Panc1 (cell line): ENCODE measurements around the gene TNIP2.

Experiments
- POLR2AphosphoS5 ChIP-seq: IDR thresholded peaks from 2 replicates; pipeline ENCODE4 v1.6.1; 2012; ENCODE audit warnings: mild to moderate bottlenecking, low read depth, low read length, moderate library complexity
- TF ChIP-seq, protein P1 (sequence below): fragments of 450-650 bp; IDR thresholded peaks from 2 replicates; pipeline ENCODE4 v1.5.1; 2017; ENCODE audit warnings: mild to moderate bottlenecking

DNA sequence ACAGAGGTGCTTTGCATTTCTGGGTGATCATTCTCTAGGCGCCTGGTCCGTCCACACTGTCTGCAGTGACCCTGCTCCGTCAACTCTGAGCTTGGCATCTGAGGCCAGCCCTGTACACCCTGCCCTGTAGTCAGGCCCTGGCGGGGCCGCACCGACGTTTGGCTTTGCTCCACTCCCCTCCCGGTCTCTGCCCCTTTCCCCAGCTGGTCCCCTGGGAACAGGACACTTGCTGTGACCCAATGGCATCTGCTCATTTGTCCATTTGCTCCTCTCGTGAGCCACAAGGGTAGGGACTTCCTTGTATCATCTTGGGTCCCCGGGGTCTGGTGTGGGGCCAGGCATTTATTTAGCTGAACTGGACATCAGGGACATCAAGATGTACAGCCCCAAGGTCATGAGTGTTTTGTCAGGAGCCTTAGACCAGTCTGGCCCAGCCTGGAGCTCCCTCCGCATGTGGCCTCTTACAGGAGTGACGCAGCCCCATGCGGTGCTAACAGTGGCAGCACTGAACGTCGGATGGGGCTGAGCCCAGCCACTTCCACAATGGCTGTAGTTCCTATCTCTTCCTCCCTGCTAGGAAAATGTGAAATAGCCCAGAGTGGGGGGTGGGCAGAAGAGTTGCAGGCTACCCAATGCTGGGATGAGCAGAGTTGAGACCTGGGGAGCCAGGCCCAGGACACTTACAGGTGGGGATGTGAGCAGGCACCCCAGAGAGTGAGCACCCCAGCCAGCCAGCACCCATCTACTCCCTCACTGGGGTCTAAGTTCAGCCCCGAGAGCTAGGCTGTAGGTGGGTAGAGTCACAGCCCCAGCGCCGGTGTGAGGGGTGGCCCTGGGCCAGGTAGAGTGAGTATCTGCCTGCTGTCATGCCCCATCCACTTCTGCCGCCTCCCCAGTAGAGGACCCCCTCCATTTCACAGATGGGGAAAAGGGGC lies 34.7 kb upstream of the TNIP2 start:
- TF ChIP-seq, protein P1, sequence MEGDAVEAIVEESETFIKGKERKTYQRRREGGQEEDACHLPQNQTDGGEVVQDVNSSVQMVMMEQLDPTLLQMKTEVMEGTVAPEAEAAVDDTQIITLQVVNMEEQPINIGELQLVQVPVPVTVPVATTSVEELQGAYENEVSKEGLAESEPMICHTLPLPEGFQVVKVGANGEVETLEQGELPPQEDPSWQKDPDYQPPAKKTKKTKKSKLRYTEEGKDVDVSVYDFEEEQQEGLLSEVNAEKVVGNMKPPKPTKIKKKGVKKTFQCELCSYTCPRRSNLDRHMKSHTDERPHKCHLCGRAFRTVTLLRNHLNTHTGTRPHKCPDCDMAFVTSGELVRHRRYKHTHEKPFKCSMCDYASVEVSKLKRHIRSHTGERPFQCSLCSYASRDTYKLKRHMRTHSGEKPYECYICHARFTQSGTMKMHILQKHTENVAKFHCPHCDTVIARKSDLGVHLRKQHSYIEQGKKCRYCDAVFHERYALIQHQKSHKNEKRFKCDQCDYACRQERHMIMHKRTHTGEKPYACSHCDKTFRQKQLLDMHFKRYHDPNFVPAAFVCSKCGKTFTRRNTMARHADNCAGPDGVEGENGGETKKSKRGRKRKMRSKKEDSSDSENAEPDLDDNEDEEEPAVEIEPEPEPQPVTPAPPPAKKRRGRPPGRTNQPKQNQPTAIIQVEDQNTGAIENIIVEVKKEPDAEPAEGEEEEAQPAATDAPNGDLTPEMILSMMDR = no peak
- no peak for TF ChIP-seq POLR2AphosphoS5
